ENCODE measurements around the gene TENM4.
A peak's percentile ranks its signal among the peaks of the same experiment; 100 is the strongest.

TENM4 gene

DNA sequence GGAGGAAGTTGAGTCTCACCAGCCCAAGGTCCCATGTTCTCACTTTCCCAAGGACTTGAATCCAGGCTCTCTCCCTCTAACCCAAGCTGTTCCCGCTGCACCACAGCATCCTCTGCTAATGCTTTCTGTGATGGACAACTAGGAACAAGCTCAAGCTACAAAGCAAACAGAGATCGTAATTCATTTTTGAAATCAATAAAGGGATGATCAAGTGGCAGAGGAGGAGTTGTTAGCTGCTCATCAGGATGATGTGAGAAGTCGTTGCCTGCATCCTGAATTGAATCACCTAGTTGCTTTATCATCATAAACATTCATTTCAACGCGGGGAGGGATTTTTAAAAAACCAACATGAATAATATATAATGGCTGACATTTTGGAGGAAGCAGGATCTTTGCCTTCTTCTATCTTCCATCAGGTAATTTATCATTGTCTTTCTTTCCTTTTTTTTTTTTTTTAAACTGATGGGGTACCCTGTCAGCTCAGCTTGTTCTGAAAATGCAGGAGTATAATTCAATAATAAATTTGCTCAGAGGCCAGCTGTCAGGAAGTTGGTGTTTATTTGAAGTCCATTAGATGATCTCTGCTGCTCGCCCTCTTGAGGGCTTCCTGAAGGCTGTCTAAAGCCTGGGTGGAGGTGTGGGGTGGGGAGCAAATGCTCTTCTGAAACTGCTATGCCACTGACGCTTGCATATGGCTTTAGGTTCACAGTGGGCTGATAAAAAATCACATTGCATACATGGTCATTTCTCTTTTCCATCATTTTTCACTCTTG, 691.7 kb downstream of the TENM4 start:
- H3K27ac ChIP-seq, result no peak overlapping the region
- H3K27me3 ChIP-seq, result no peaks in the 10 kb centered on the region
- H3K4me1 ChIP-seq, result no peaks in the 10 kb centered on the region
- no peak for DNase-seq
- intact Hi-C loops (cut with DNase I; ENCODE audit: low total_unique reads), result no loop called here
- H3K9me3 ChIP-seq, result no peaks in the 10 kb centered on the region
- no peak overlapping the region for H3K4me3 ChIP-seq
- H3K36me3 ChIP-seq, result no peaks in the 10 kb centered on the region
- no peak for TF ChIP-seq CTCF (IDR thresholded peaks at IDR 0.05)

DNA sequence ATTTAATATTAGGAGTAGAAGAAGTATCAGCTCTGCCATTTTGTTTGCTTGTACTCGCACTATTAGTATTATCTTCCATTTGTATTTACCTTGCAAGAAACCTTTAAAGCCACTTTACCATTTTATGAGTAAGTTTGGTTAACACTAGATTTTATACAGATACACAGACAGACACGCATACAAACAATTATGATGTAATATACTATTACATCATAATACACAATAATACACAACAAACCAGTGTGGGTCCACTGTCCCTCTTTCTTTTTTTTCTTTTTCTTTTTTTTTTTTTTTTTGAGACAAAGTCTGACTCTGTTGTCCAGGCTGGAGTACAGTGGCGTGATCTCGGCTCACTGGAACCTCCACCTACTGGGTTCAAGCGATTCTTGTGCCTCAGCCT, 695.9 kb downstream of the TENM4 start:
- intact Hi-C loops (cut with DNase I; ENCODE audit: low total_unique reads), result no loop called here
- no peaks in the 10 kb centered on the region for H3K27me3 ChIP-seq
- no peaks in the 10 kb centered on the region for H3K36me3 ChIP-seq
- peaks cover 0 to 17% (median 7%) of the 10 kb centered on the region in 4 donors for H3K4me1 ChIP-seq
- no peak for DNase-seq
- no peak overlapping the region for H3K27ac ChIP-seq
- no peak for TF ChIP-seq CTCF (IDR thresholded peaks at IDR 0.05)
- no peaks in the 10 kb centered on the region for H3K9me3 ChIP-seq
- no peak overlapping the region for H3K4me3 ChIP-seq

- H3K9me3 ChIP-seq, result no peaks in the 10 kb centered on the region
- no peaks in the 10 kb centered on the region for H3K27me3 ChIP-seq
- TF ChIP-seq CTCF (IDR thresholded peaks at IDR 0.05), result no peak
- H3K4me3 ChIP-seq, result no peak overlapping the region
- H3K27ac ChIP-seq, result no peak overlapping the region
- peaks cover 0 to 17% (median 7%) of the 10 kb centered on the region in 4 donors for H3K4me1 ChIP-seq
- no peaks in the 10 kb centered on the region for H3K36me3 ChIP-seq
- DNase-seq, result no peak
- intact Hi-C loops (cut with DNase I; ENCODE audit: low total_unique reads), result no loop called here
These were observed 696.6 kb downstream of the TENM4 start for GRCh38 chr11:78744202-78744601.

DNA sequence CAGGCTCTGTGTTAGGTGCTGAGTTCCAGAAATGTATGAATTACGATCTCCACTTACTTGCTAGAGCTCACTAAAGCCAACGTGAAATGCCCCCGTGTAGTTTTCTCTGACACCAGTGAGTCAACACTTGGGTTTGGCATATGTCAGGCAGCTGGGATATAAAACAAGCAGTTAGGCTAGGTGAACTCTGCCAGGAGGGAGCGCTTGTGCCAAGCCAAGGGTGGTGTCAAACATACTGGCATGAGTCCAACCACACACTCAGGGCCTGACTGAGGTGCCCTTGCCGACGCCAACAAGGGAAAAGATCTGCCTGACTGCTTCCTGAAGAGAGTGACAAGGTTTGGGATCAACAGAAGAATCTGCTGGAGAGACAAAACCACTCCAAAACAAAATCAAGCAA, 698.4 kb downstream of the TENM4 start:
- no peak overlapping the region for H3K27ac ChIP-seq
- no peak for TF ChIP-seq CTCF (IDR thresholded peaks at IDR 0.05)
- peaks cover 0 to 17% (median 7%) of the 10 kb centered on the region in 4 donors for H3K4me1 ChIP-seq
- intact Hi-C loops (cut with DNase I; ENCODE audit: low total_unique reads), result no loop called here
- H3K9me3 ChIP-seq, result no peaks in the 10 kb centered on the region
- no peaks in the 10 kb centered on the region for H3K36me3 ChIP-seq
- no peaks in the 10 kb centered on the region for H3K27me3 ChIP-seq
- DNase-seq, result peak in 1 of 2 donors; percentile 71
- no peak overlapping the region for H3K4me3 ChIP-seq

- no peak for DNase-seq
- no peaks in the 10 kb centered on the region for H3K36me3 ChIP-seq
- no peaks in the 10 kb centered on the region for H3K27me3 ChIP-seq
- no peak overlapping the region for H3K27ac ChIP-seq
- no peak for TF ChIP-seq CTCF (IDR thresholded peaks at IDR 0.05)
- intact Hi-C loops (cut with DNase I; ENCODE audit: low total_unique reads), result no loop called here
- no peak overlapping the region for H3K4me3 ChIP-seq
- H3K9me3 ChIP-seq, result no peaks in the 10 kb centered on the region
- peaks cover 0 to 17% (median 7%) of the 10 kb centered on the region in 4 donors for H3K4me1 ChIP-seq
These were observed 699.1 kb downstream of the TENM4 start for GRCh38 chr11:78741741-78742140.
